Adrenal gland (tissue), 19 donors: Measurements from ENCODE around the gene CES5A. TPM values are rescaled to one million over a fixed set of nuclear protein-coding genes. Genes with fewer than 3 reads are reported as not detected.

Experiments used
- DNase-seq, 7 donors: peaks; one replicate each; pipeline ENCODE4 v3.0.0-alpha.2; 2019 to 2020
- H3K27ac ChIP-seq, 5 donors: fragments of 200-600 bp; sonication (generic) in 4 of 5; 1 replicate in 3 of 5; 2 replicates in 2 of 5; pipeline versions ENCODE4 v1.5.1 to v1.8.0; 2016 to 2020; ENCODE audit warnings: mild to moderate bottlenecking in 1 of 5
- H3K27me3 ChIP-seq: fragments of 200-600 bp; 2 replicates; pipeline ENCODE4 v1.8.0; 2021
- H3K36me3 ChIP-seq, 2 donors: fragments of 200-600 bp; replicated peaks in 1 of 2; 1 replicate in 1 of 2; 2 replicates in 1 of 2; pipeline versions ENCODE4 v1.5.1 to v1.8.0; 2018 to 2022
- H3K4me1 ChIP-seq, 2 donors: fragments of 200-600 bp; replicated peaks in 1 of 2; 1 replicate in 1 of 2; 2 replicates in 1 of 2; pipeline versions ENCODE4 v1.5.1 to v1.8.0; 2018 to 2021
- H3K4me3 ChIP-seq, 4 donors: fragments of 200-600 bp; sonication (generic) in 3 of 4; one replicate each; pipeline ENCODE4 v1.5.1; 2016 to 2018
- H3K9me3 ChIP-seq, 3 donors: fragments of 200-600 bp; sonication (generic) in 1 of 3; replicated peaks in 1 of 3; 1 replicate in 2 of 3; 2 replicates in 1 of 3; pipeline versions ENCODE4 v1.5.1 to v1.8.0; 2016 to 2021
- POLR2A ChIP-seq, 2 donors: fragments of 450-650 bp; IDR thresholded peaks; one replicate each; pipeline ENCODE4 v1.6.1; 2017; ENCODE audit warnings: antibody characterized with exemption in 2 of 2, mild to moderate bottlenecking in 2 of 2, moderate library complexity in 1 of 2
- WGBS, 4 donors: extraction: QIAGEN DNeasy Blood & Tissue Kit in 2 of 4; methylation state at CpG; one replicate each; pipeline versions ENCODE4 v1.1.5 to v1.1.7; 2013 to 2017; 5-methylcytosine and 5-hydroxymethylcytosine counted together
- intact Hi-C, 2 donors: fragments of 100-400 bp; cut with DNase I; formaldehyde crosslinking; loops; one replicate each; pipeline versions ENCODE4 v1.14.1 to v1.15.0; 2022 to 2023
- long read RNA-seq, 10 donors: library from polyadenylated mRNA in 3 of 10; unstranded in 2 of 10; stranded (forward) in 1 of 10; transcript quantifications; one replicate each; pipeline ENCODE4 v2.0.0 and lab custom pipeline, GENCODE V29; 2021 to 2026
- polyA plus RNA-seq, 3 donors: library from polyadenylated mRNA; stranded (reverse); fragments of 200-250 nt in 2 of 3; fragments of 350-450 nt in 1 of 3; fragmentation: Illumina TruSeq in 1 of 3; extraction: RNeasy Lipid Tissue Mini Kit (QIAGEN cat#74804) in 1 of 3; gene quantifications; one replicate each; pipeline ENCODE4 v1.2.3, GENCODE V29; 2013 to 2014
- total RNA-seq, 9 donors: library from RNA; depleted of rRNA in 4 of 9; stranded (reverse); fragments of >200 nt in 4 of 9; fragments of 120-200 nt in 1 of 9; fragmentation: NEBNext Ultra II Directional in 1 of 9; extraction: Animal tissue kit (Norgen Biotek cat#: 25700) in 1 of 9; gene quantifications; one replicate each; pipeline versions ENCODE4 v1.1.0 to v1.2.4, GENCODE V29; 2013 to 2023
- TF ChIP-seq, protein P1 (sequence below), 6 experiments: fragments of 450-650 bp in 4 of 6; fragments of 200-600 bp in 2 of 6; sonication (generic) in 1 of 6; IDR thresholded peaks; 1 replicate in 5 of 6; 2 replicates in 1 of 6; pipeline versions ENCODE4 v1.5.1 to v1.8.0; 2016 to 2021; ENCODE audit warnings: antibody characterized with exemption in 6 of 6, mild to moderate bottlenecking in 2 of 6, moderate library complexity in 1 of 6
- donor health status: healthy with polysubstance abuse.
- donor health status: Bipolar disorder and iron deficiency.
- donor health status: DM: yes; HTN: yes; CAD: no.
- donor health status: DM: no; HTN: no; CAD: no.
- donor health status: DM: no; HTN: no; CAD: no.
- donor health status: DM: yes; HTN: yes; CAD: no.

The CES5A gene, protein sequence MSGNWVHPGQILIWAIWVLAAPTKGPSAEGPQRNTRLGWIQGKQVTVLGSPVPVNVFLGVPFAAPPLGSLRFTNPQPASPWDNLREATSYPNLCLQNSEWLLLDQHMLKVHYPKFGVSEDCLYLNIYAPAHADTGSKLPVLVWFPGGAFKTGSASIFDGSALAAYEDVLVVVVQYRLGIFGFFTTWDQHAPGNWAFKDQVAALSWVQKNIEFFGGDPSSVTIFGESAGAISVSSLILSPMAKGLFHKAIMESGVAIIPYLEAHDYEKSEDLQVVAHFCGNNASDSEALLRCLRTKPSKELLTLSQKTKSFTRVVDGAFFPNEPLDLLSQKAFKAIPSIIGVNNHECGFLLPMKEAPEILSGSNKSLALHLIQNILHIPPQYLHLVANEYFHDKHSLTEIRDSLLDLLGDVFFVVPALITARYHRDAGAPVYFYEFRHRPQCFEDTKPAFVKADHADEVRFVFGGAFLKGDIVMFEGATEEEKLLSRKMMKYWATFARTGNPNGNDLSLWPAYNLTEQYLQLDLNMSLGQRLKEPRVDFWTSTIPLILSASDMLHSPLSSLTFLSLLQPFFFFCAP
- under 1 TPM in 1 of 9 donors, not detected in 8; 0.67 TPM for total RNA-seq
- polyA plus RNA-seq = under 1 TPM; 0.07 to 0.64 (median 0.22) TPM
- long read RNA-seq, donor 1 = 0 reads
- long read RNA-seq, donor 2 = 0 reads
- long read RNA-seq, donor 3 = 0 reads
- long read RNA-seq, donor 4 = 0 reads
- long read RNA-seq, donor 5 = 0 reads
- long read RNA-seq, donor 6, partial matches to known transcripts = 1 of 3 reads
- long read RNA-seq, donor 6, other reads (novel, unspliced or antisense) = 1 of 3 reads
- long read RNA-seq, donor 7 = 0 reads
- long read RNA-seq, donor 8 = 0 reads
- long read RNA-seq, donor 9 = 0 reads
- long read RNA-seq, donor 10 = 0 reads

DNA sequence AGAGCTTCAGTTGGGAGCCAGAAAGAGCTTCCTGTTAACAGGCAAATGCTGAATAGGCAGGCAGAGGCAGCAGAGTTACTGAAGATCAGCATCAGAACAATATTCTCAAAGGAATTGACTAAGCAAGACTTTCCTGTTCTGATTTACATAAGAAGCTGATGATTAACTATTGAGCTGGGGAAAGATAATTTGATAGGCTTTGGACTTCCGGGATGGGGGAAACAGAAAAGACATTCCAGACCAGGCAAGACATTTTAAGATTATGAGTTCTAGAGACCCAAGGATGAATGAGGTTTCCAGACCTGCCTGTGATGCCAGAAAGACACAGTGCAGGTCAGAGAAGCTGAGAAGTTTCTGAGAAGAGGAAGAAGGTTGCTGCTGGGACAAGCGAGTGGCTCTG, at the start of gene CES5A:
CES5A (minus strand) TSS at position 101 of the 400 bp plus-strand sequence. CDS start 152 bp downstream, outside the sequence.
- Histone ChIP-seq H3K4me3 (no peak within 1 kb of the TSS), H3K9me3 (no peaks in the 10 kb centered on the region), H3K36me3 (no peaks in the 10 kb centered on the region), H3K27ac (no peak within 1 kb of the TSS), H3K27me3 (no peaks in the 10 kb centered on the region), H3K4me1 (no peaks in the 10 kb centered on the region)
- WGBS, 4 donors = 70 to 78% (median 71%) methylated on average over 2 of the region's 2 CpGs
- intact Hi-C loops = no loop called here
- DNase-seq = no peak
- TF ChIP-seq POLR2A (IDR thresholded peaks at IDR 0.05) = no peak
- TF ChIP-seq, protein P1, sequence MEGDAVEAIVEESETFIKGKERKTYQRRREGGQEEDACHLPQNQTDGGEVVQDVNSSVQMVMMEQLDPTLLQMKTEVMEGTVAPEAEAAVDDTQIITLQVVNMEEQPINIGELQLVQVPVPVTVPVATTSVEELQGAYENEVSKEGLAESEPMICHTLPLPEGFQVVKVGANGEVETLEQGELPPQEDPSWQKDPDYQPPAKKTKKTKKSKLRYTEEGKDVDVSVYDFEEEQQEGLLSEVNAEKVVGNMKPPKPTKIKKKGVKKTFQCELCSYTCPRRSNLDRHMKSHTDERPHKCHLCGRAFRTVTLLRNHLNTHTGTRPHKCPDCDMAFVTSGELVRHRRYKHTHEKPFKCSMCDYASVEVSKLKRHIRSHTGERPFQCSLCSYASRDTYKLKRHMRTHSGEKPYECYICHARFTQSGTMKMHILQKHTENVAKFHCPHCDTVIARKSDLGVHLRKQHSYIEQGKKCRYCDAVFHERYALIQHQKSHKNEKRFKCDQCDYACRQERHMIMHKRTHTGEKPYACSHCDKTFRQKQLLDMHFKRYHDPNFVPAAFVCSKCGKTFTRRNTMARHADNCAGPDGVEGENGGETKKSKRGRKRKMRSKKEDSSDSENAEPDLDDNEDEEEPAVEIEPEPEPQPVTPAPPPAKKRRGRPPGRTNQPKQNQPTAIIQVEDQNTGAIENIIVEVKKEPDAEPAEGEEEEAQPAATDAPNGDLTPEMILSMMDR (IDR thresholded peaks at IDR 0.05) = no peak

DNA sequence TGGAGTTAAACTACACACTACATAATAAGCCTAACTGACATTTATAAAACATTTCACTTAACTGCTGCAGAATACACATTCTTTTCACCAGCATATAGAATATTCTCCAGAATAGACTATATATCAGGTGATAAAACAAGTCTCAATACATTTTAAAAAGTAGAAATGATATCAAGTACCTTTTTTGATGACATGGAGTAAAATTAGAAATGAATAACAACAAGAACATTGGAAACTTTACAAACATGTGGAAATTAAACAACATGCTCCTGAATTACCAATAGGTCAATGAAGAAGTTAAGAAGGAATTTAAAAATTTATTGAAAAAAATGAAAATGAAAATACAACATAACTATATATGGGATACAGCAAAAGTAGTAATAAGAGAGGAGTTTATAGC, 47.5 kb upstream of the CES5A start:
- Histone ChIP-seq H3K4me1 (no peaks in the 10 kb centered on the region), H3K27ac (no peak overlapping the region), H3K36me3 (no peaks in the 10 kb centered on the region), H3K9me3 (peaks cover 0 to 8% (median 0%) of the 10 kb centered on the region in 3 donors), H3K27me3 (no peaks in the 10 kb centered on the region), H3K4me3 (no peak overlapping the region)
- TF ChIP-seq POLR2A (IDR thresholded peaks at IDR 0.05) = no peak
- TF ChIP-seq, protein P1 (IDR thresholded peaks at IDR 0.05) = no peak
- intact Hi-C loops = no loop called here
- DNase-seq = no peak

DNA sequence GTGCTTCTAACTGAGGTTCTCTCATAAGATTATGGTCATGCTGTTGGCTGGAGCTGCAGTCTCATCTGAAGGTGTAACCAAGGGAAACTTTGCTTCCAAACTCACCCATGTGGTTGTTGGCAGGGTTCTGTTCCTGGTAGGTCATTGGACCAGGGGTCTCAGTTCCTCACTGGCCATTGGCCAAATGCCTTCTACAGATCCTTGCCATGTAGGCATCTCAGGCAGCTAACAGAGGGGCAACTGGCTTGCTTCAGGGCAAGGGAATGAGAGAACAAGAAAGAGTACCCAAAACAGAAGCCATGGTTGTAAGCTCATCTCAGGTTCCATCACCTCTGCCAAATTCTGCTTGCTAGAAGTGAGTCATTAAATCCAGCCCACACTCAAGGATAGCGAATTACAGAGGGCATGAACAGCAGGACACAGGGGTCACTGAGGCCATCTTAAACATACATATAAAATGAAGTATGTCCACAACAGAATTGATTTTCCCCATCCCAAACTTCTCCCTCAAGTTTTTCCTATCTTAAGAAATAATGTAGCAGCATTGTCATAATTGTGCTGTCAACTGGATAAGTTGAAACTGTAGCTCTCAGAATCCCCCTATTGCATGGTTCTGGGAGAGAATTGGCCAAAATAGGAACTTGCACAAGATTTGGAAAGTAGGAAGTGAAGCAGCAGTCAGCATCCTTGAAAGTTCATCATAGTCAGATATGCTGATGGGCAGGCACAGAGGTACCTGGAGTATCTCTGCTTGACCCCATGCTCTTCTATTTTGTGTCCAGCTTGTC, 42.4 kb upstream of the CES5A start:
- intact Hi-C loops = no loop called here
- DNase-seq = no peak
- Histone ChIP-seq H3K4me1 (no peaks in the 10 kb centered on the region), H3K4me3 (no peak overlapping the region), H3K36me3 (no peaks in the 10 kb centered on the region), H3K27ac (no peak overlapping the region), H3K27me3 (no peaks in the 10 kb centered on the region), H3K9me3 (no peaks in the 10 kb centered on the region)
- WGBS, 4 donors = 38 to 74% (median 65%) methylated on average over 1 of the region's 1 CpG
- no peak for TF ChIP-seq POLR2A (IDR thresholded peaks at IDR 0.05)
- TF ChIP-seq, protein P1 (IDR thresholded peaks at IDR 0.05) = no peak
